Activated CD8-positive, alpha-beta memory T cell treated with anti-CD3 and anti-CD28 coated beads, Interleukin-2, amount 50 U/mL, for 24 hours (primary cell): Measurements from ENCODE around the gene ARHGEF37.

ENCODE experiments used
- DNase-seq: peaks from one replicate; pipeline ENCODE4 v3.0.0-alpha.2; 2020; ENCODE audit errors: extremely low read depth

The ARHGEF37 gene

GRCh38 chr5:149600932-149601331 is 19.6 kb downstream of the ARHGEF37 start:
- DNase-seq = no peak

- no peak for DNase-seq
Observed at GRCh38 chr5:149603210-149603609, 21.9 kb downstream of the ARHGEF37 start.

GRCh38 chr5:149603920-149604319 is 22.6 kb downstream of the ARHGEF37 start:
- no peak for DNase-seq

GRCh38 chr5:149604321-149604720 is 23.0 kb downstream of the ARHGEF37 start:
- DNase-seq = no peak

GRCh38 chr5:149605354-149605997 is 24.2 kb downstream of the ARHGEF37 start:
- no peak for DNase-seq

GRCh38 chr5:149605998-149606724 is 24.9 kb downstream of the ARHGEF37 start:
- no peak for DNase-seq

- DNase-seq = no peak
Observed at GRCh38 chr5:149608936-149609545, 27.7 kb downstream of the ARHGEF37 start.

GRCh38 chr5:149609640-149610219 is 28.4 kb downstream of the ARHGEF37 start:
- DNase-seq = no peak

- DNase-seq = no peak
Observed at GRCh38 chr5:149610589-149611255, 29.4 kb downstream of the ARHGEF37 start.

GRCh38 chr5:149611326-149611725 is 30.0 kb downstream of the ARHGEF37 start:
- no peak for DNase-seq

GRCh38 chr5:149614034-149614907 is 33.0 kb downstream of the ARHGEF37 start:
- DNase-seq = no peak

- DNase-seq = no peak
Observed at GRCh38 chr5:149615976-149616375, 34.7 kb downstream of the ARHGEF37 start.

GRCh38 chr5:149616727-149617285 is 35.5 kb downstream of the ARHGEF37 start:
- no peak for DNase-seq

GRCh38 chr5:149617760-149618306 is 36.5 kb downstream of the ARHGEF37 start:
- DNase-seq = no peak

- no peak for DNase-seq
Observed at GRCh38 chr5:149618581-149619248, 37.4 kb downstream of the ARHGEF37 start.

- no peak for DNase-seq
Observed at GRCh38 chr5:149621415-149622098, 40.3 kb downstream of the ARHGEF37 start.

GRCh38 chr5:149622466-149622865 is 41.2 kb downstream of the ARHGEF37 start:
- no peak for DNase-seq

- DNase-seq = no peak
Observed at GRCh38 chr5:149623473-149623872, 42.2 kb downstream of the ARHGEF37 start.

- no peak for DNase-seq
Observed at GRCh38 chr5:149627070-149627469, 45.8 kb downstream of the ARHGEF37 start.
